ENCODE results near the gene ZER1. TPM values are rescaled to one million over a fixed set of nuclear protein-coding genes. Genes with fewer than 3 reads are reported as not detected.

Gene ZER1
- total RNA-seq, 2 experiments from 2014 or later: 16.9 to 17.3 TPM

GRCh38 chr9:128762671-128763449, 8.9 kb downstream of the ZER1 start:
- CTCF ChIA-PET: interaction anchor here (1.3 kb wide), 1 partner anchor 55 kb away, joined by 4 read pairs; the partner anchor contains the start of gene ENDOG
- POLR2A ChIA-PET: no interaction called here

GRCh38 chr9:128757602-128758001, 14.1 kb downstream of the ZER1 start:
- POLR2A ChIA-PET: interaction anchor here (0.6 kb wide), 1 partner anchor 10 kb away, joined by 6 read pairs; no protein-coding TSS in a partner anchor
- CTCF ChIA-PET: interaction anchor here (1.3 kb wide), 1 partner anchor 47 kb away, joined by 4 read pairs; no protein-coding TSS in a partner anchor

- ChIA-PET CTCF (no interaction called here), POLR2A (no interaction called here)
Observed at GRCh38 chr9:128753627-128754026, 18.1 kb downstream of the ZER1 start.

- CTCF ChIA-PET: no interaction called here
- POLR2A ChIA-PET: interaction anchor here (0.5 kb wide), 1 partner anchor 97 kb away, joined by 3 read pairs; no protein-coding TSS in a partner anchor
Observed at GRCh38 chr9:128750926-128751595, 20.7 kb downstream of the ZER1 start.

GRCh38 chr9:128747241-128747640, 24.5 kb downstream of the ZER1 start:
- ChIA-PET POLR2A (interaction anchor here (0.6 kb wide), 1 partner anchor 10 kb away, joined by 6 read pairs; no protein-coding TSS in a partner anchor), CTCF (no interaction called here)

- CTCF ChIA-PET: interaction anchor here (0.7 kb wide), 1 partner anchor 1190 kb away, joined by 3 read pairs; no protein-coding TSS in a partner anchor
Observed at GRCh38 chr9:128743421-128743820, 28.3 kb downstream of the ZER1 start.

GRCh38 chr9:128742401-128742800, 29.3 kb downstream of the ZER1 start:
- CTCF ChIA-PET: no interaction called here
- POLR2A ChIA-PET: no interaction called here

More at GRCh38 chr9:128743421-128743820, 28.3 kb downstream of the ZER1 start:
- POLR2A ChIA-PET: interaction anchor here (0.7 kb wide), 2 partner anchors 19 to 50 kb away, joined by 3 read pairs; no protein-coding TSS in a partner anchor

GRCh38 chr9:128735373-128735772, 36.4 kb downstream of the ZER1 start:
- ChIA-PET POLR2A (no interaction called here), CTCF (interaction anchor here (0.7 kb wide), 1 partner anchor 32 kb away, joined by 4 read pairs; no protein-coding TSS in a partner anchor)

GRCh38 chr9:128733256-128733655, 38.5 kb downstream of the ZER1 start:
- POLR2A ChIA-PET: no interaction called here
- CTCF ChIA-PET: interaction anchor here (0.9 kb wide), 1 partner anchor 26 kb away, joined by 3 read pairs; no protein-coding TSS in a partner anchor

- ChIA-PET CTCF (no interaction called here), POLR2A (no interaction called here)
Observed at GRCh38 chr9:128732576-128732975, 39.2 kb downstream of the ZER1 start.

- ChIA-PET POLR2A (no interaction called here), CTCF (no interaction called here)
Observed at GRCh38 chr9:128731691-128732090, 40.0 kb downstream of the ZER1 start.

- POLR2A ChIA-PET: no interaction called here
- CTCF ChIA-PET: no interaction called here
Observed at GRCh38 chr9:128731093-128731492, 40.6 kb downstream of the ZER1 start.

- POLR2A ChIA-PET: no interaction called here
- CTCF ChIA-PET: no interaction called here
Observed at GRCh38 chr9:128729766-128730517, 41.8 kb downstream of the ZER1 start.

GRCh38 chr9:128729302-128729701, 42.4 kb downstream of the ZER1 start:
- ChIA-PET CTCF (no interaction called here), POLR2A (no interaction called here)

- POLR2A ChIA-PET: no interaction called here
- CTCF ChIA-PET: no interaction called here
Observed at GRCh38 chr9:128728298-128728697, 43.4 kb downstream of the ZER1 start.

- POLR2A ChIA-PET: no interaction called here
- CTCF ChIA-PET: no interaction called here
Observed at GRCh38 chr9:128727640-128728248, 44.0 kb downstream of the ZER1 start.

GRCh38 chr9:128724744-128725211, 46.9 kb downstream of the ZER1 start:
- ChIA-PET CTCF (interaction anchor here (1.1 kb wide), 1 partner anchor 223 kb away, joined by 3 read pairs; the partner anchor contains the start of genes DOLK and NUP188), POLR2A (interaction anchor here (0.5 to 1.9 kb wide), 5 partner anchors 15 to 338 kb away, joined by 3 to 9 read pairs (median 4); no protein-coding TSS in a partner anchor)

GRCh38 chr9:128723866-128724743, 47.6 kb downstream of the ZER1 start, which contains the start of gene ZDHHC12:
Gene ZDHHC12 (minus strand): TSS chr9:128724127. CDS start chr9:128724093, 34 bp downstream.
- POLR2A ChIA-PET: interaction anchor here (0.5 to 1.9 kb wide), 6 partner anchors 15 to 339 kb away, joined by 3 to 9 read pairs (median 4); no protein-coding TSS in a partner anchor
- CTCF ChIA-PET: interaction anchor here (1.1 to 1.4 kb wide), 2 partner anchors 94 to 223 kb away, joined by 3 to 6 read pairs; partner anchors contain the start of genes DOLK, ENDOG and NUP188

Measured in activated CD8-positive, alpha-beta memory T cell treated with anti-CD3 and anti-CD28 coated beads for 36 hours (primary cell).